Adrenal gland (tissue), 12 donors: ENCODE results near the gene DGKG. TPM values are rescaled to one million over a fixed set of nuclear protein-coding genes. Genes with fewer than 3 reads are reported as not detected.

Experiments
- DNase-seq, 7 donors: peaks; one replicate each; pipeline ENCODE4 v3.0.0-alpha.2; 2019 to 2020
- H3K27ac ChIP-seq, 5 donors: fragments of 200-600 bp; sonication (generic) in 4 of 5; 1 replicate in 3 of 5; 2 replicates in 2 of 5; pipeline versions ENCODE4 v1.5.1 to v1.8.0; 2016 to 2020; ENCODE audit warnings: mild to moderate bottlenecking in 1 of 5
- H3K27me3 ChIP-seq: fragments of 200-600 bp; 2 replicates; pipeline ENCODE4 v1.8.0; 2021
- H3K36me3 ChIP-seq, 2 donors: fragments of 200-600 bp; replicated peaks in 1 of 2; 1 replicate in 1 of 2; 2 replicates in 1 of 2; pipeline versions ENCODE4 v1.5.1 to v1.8.0; 2018 to 2022
- H3K4me1 ChIP-seq, 2 donors: fragments of 200-600 bp; replicated peaks in 1 of 2; 1 replicate in 1 of 2; 2 replicates in 1 of 2; pipeline versions ENCODE4 v1.5.1 to v1.8.0; 2018 to 2021
- H3K4me3 ChIP-seq, 4 donors: fragments of 200-600 bp; sonication (generic) in 3 of 4; one replicate each; pipeline ENCODE4 v1.5.1; 2016 to 2018
- H3K9me3 ChIP-seq, 3 donors: fragments of 200-600 bp; sonication (generic) in 1 of 3; replicated peaks in 1 of 3; 1 replicate in 2 of 3; 2 replicates in 1 of 3; pipeline versions ENCODE4 v1.5.1 to v1.8.0; 2016 to 2021
- POLR2A ChIP-seq, 2 donors: fragments of 450-650 bp; IDR thresholded peaks; one replicate each; pipeline ENCODE4 v1.6.1; 2017; ENCODE audit warnings: antibody characterized with exemption in 2 of 2, mild to moderate bottlenecking in 2 of 2, moderate library complexity in 1 of 2
- WGBS, 4 donors: extraction: QIAGEN DNeasy Blood & Tissue Kit in 2 of 4; methylation state at CpG; one replicate each; pipeline versions ENCODE4 v1.1.5 to v1.1.7; 2013 to 2017; 5-methylcytosine and 5-hydroxymethylcytosine counted together
- intact Hi-C, 2 donors: fragments of 100-400 bp; cut with DNase I; formaldehyde crosslinking; loops; one replicate each; pipeline versions ENCODE4 v1.14.1 to v1.15.0; 2022 to 2023
- polyA plus RNA-seq, 3 donors: library from polyadenylated mRNA; stranded (reverse); fragments of 200-250 nt in 2 of 3; fragments of 350-450 nt in 1 of 3; fragmentation: Illumina TruSeq in 1 of 3; extraction: RNeasy Lipid Tissue Mini Kit (QIAGEN cat#74804) in 1 of 3; gene quantifications; one replicate each; pipeline ENCODE4 v1.2.3, GENCODE V29; 2013 to 2014
- total RNA-seq, 9 donors: library from RNA; depleted of rRNA in 4 of 9; stranded (reverse); fragments of >200 nt in 4 of 9; fragments of 120-200 nt in 1 of 9; fragmentation: NEBNext Ultra II Directional in 1 of 9; extraction: Animal tissue kit (Norgen Biotek cat#: 25700) in 1 of 9; gene quantifications; one replicate each; pipeline versions ENCODE4 v1.1.0 to v1.2.4, GENCODE V29; 2013 to 2023
- TF ChIP-seq, protein P1 (sequence below), 6 experiments: fragments of 450-650 bp in 4 of 6; fragments of 200-600 bp in 2 of 6; sonication (generic) in 1 of 6; IDR thresholded peaks; 1 replicate in 5 of 6; 2 replicates in 1 of 6; pipeline versions ENCODE4 v1.5.1 to v1.8.0; 2016 to 2021; ENCODE audit warnings: antibody characterized with exemption in 6 of 6, mild to moderate bottlenecking in 2 of 6, moderate library complexity in 1 of 6
- donor health status: healthy with polysubstance abuse.
- donor health status: Bipolar disorder and iron deficiency.
- donor health status: DM: yes; HTN: yes; CAD: no.
- donor health status: DM: no; HTN: no; CAD: no.
- donor health status: DM: no; HTN: no; CAD: no.
- donor health status: DM: yes; HTN: yes; CAD: no.

DGKG gene
- total and polyA plus RNA-seq, 12 donors: 2.9 to 43.7 (median 28.3) TPM

DNA sequence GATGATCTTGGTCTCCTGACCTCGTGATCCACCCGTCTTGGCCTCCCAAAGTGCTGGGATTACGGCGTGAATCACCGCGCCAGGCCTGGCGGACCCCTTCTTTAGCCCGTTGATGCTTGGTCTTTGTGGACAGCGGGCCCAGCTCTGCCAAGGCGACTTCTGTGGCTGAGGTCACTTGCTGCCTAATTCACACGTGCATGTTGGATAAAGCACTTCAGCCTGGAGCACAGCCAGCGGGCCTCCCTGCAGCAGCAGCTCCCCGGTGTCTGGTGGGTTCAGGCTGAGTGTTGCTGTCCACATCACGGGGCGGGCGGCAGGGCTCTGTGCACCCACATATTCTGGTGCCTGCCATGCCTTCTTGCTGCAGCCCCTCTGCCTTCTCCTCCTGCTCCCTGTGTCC, 88.4 kb downstream of the DGKG start:
- no peak overlapping the region for H3K27ac ChIP-seq
- H3K4me3 ChIP-seq: no peak overlapping the region
- no peak for DNase-seq
- no peaks in the 10 kb centered on the region for H3K9me3 ChIP-seq
- no peaks in the 10 kb centered on the region for H3K4me1 ChIP-seq
- H3K36me3 ChIP-seq: peaks cover 0 to 3% of the 10 kb centered on the region in 2 donors
- TF ChIP-seq, protein P1, sequence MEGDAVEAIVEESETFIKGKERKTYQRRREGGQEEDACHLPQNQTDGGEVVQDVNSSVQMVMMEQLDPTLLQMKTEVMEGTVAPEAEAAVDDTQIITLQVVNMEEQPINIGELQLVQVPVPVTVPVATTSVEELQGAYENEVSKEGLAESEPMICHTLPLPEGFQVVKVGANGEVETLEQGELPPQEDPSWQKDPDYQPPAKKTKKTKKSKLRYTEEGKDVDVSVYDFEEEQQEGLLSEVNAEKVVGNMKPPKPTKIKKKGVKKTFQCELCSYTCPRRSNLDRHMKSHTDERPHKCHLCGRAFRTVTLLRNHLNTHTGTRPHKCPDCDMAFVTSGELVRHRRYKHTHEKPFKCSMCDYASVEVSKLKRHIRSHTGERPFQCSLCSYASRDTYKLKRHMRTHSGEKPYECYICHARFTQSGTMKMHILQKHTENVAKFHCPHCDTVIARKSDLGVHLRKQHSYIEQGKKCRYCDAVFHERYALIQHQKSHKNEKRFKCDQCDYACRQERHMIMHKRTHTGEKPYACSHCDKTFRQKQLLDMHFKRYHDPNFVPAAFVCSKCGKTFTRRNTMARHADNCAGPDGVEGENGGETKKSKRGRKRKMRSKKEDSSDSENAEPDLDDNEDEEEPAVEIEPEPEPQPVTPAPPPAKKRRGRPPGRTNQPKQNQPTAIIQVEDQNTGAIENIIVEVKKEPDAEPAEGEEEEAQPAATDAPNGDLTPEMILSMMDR (IDR thresholded peaks at IDR 0.05): no peak
- 84 to 91% (median 86%) methylated on average over 16 of the region's 16 CpGs for WGBS, 4 donors
- intact Hi-C loops: no loop called here
- H3K27me3 ChIP-seq: no peaks in the 10 kb centered on the region

GRCh38 chr3:186270701-186271100, 91.3 kb downstream of the DGKG start:
- intact Hi-C loops: no loop called here
- H3K4me1 ChIP-seq: no peaks in the 10 kb centered on the region

GRCh38 chr3:186268616-186269448, 93.2 kb downstream of the DGKG start:
- Histone ChIP-seq H3K4me1 (no peaks in the 10 kb centered on the region), H3K9me3 (no peaks in the 10 kb centered on the region), H3K36me3 (peaks cover 0 to 3% of the 10 kb centered on the region in 2 donors), H3K4me3 (no peak overlapping the region), H3K27ac (no peak overlapping the region), H3K27me3 (no peaks in the 10 kb centered on the region)
- 84 to 87% (median 86%) methylated on average over 19 to 29 of the region's 29 CpGs for WGBS, 4 donors
- intact Hi-C loops: no loop called here
- DNase-seq: peak in 2 of 7 donors; percentile 18 to 24
- TF ChIP-seq, protein P1 (IDR thresholded peaks at IDR 0.05): peak in 1 of 6 experiments; percentile 4
- no peak for TF ChIP-seq POLR2A (IDR thresholded peaks at IDR 0.05)

More at GRCh38 chr3:186270701-186271100, 91.3 kb downstream of the DGKG start:
- H3K36me3 ChIP-seq: peaks cover 0 to 3% of the 10 kb centered on the region in 2 donors
- no peaks in the 10 kb centered on the region for H3K9me3 ChIP-seq
- H3K4me3 ChIP-seq: no peak overlapping the region
- TF ChIP-seq, protein P1 (IDR thresholded peaks at IDR 0.05): no peak
- no peak for TF ChIP-seq POLR2A (IDR thresholded peaks at IDR 0.05)
- no peak overlapping the region for H3K27ac ChIP-seq
- no peaks in the 10 kb centered on the region for H3K27me3 ChIP-seq
- DNase-seq: no peak
- 92 to 94% (median 93%) methylated on average over 4 to 7 of the region's 7 CpGs for WGBS, 4 donors

- H3K27me3 ChIP-seq: no peaks in the 10 kb centered on the region
- H3K4me3 ChIP-seq: no peak overlapping the region
- no peak overlapping the region for H3K27ac ChIP-seq
- intact Hi-C loops: no loop called here
- TF ChIP-seq, protein P1 (IDR thresholded peaks at IDR 0.05): no peak
- no peak for TF ChIP-seq POLR2A (IDR thresholded peaks at IDR 0.05)
- H3K36me3 ChIP-seq: peaks cover 0 to 3% of the 10 kb centered on the region in 2 donors
- DNase-seq: no peak
- H3K4me1 ChIP-seq: no peaks in the 10 kb centered on the region
- H3K9me3 ChIP-seq: no peaks in the 10 kb centered on the region
- 79 to 90% (median 84%) methylated on average over 6 of the region's 6 CpGs for WGBS, 4 donors
These were observed 94.3 kb downstream of the DGKG start for GRCh38 chr3:186267758-186268157.
